ENCODE data around the gene TFDP1.

DNA sequence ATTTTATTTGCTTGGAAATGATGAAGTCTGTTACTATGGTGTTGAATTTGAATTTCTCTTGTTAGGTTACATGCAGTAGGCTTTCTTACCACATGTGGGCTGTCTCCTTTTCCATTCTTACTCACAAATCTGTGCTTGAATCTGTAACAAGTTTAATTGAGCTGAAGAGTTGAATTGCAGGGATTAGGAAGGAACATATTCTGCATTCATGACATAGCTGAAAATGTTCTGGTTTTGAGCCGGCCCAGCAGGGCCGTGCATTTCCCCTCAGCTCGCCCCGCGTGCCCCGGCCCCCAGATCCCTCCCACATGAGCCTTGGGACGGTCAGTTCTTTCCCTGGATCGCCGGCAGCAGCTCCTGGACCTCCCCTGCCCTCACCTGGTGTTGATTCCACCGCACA is 28.1 kb downstream of the TFDP1 start:
- TF ChIP-seq CTCF (IDR thresholded peaks at IDR 0.05) (no peak), POLR2A (IDR thresholded peaks at IDR 0.05) (no peak)
